PFSK-1 (cell line): ENCODE measurements around the gene FDXACB1.

Source experiments
- POLR2AphosphoS5 ChIP-seq: IDR thresholded peaks from 2 replicates; pipeline ENCODE4 v1.6.1; 2012; ENCODE audit warnings: low read depth, mild to moderate bottlenecking, control low read depth, low read length, moderate library complexity
- SIN3A ChIP-seq: IDR thresholded peaks from 2 replicates; pipeline ENCODE4 v1.6.1; 2012; ENCODE audit warnings: mild to moderate bottlenecking, low read length, moderate library complexity, borderline replicate concordance; ENCODE audit not compliant: insufficient read depth
- TF ChIP-seq, protein P1 (sequence below), 2 experiments: IDR thresholded peaks; 2 replicates each; pipeline versions ENCODE4 v1.6.1 to v1.8.0; 2011 to 2012; ENCODE audit warnings: low read depth in 2 of 2, low read length in 2 of 2, control low read depth in 1 of 2, inconsistent platforms in 1 of 2, mild to moderate bottlenecking in 1 of 2, moderate library complexity in 1 of 2; ENCODE audit not compliant: insufficient read depth in 1 of 2

DNA sequence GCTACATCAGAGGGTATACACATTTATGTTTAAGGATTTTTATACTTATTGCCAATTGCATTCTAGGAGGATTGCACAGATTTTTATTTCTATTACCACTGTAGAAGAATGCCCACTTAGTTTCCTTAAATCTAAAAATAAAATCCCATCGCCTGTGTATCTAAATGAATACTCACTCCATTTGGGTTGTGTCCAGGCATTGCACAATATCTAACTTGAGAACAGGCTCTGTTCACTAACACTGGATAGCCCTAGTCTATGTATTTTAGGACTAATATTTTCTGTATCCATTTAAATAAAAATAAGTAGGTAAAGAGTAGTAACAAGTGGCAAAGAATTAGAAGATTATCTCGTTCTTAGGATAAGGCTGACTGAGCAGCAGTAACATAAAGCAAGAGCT lies 43.8 kb upstream of the FDXACB1 start:
- TF ChIP-seq, protein P1, sequence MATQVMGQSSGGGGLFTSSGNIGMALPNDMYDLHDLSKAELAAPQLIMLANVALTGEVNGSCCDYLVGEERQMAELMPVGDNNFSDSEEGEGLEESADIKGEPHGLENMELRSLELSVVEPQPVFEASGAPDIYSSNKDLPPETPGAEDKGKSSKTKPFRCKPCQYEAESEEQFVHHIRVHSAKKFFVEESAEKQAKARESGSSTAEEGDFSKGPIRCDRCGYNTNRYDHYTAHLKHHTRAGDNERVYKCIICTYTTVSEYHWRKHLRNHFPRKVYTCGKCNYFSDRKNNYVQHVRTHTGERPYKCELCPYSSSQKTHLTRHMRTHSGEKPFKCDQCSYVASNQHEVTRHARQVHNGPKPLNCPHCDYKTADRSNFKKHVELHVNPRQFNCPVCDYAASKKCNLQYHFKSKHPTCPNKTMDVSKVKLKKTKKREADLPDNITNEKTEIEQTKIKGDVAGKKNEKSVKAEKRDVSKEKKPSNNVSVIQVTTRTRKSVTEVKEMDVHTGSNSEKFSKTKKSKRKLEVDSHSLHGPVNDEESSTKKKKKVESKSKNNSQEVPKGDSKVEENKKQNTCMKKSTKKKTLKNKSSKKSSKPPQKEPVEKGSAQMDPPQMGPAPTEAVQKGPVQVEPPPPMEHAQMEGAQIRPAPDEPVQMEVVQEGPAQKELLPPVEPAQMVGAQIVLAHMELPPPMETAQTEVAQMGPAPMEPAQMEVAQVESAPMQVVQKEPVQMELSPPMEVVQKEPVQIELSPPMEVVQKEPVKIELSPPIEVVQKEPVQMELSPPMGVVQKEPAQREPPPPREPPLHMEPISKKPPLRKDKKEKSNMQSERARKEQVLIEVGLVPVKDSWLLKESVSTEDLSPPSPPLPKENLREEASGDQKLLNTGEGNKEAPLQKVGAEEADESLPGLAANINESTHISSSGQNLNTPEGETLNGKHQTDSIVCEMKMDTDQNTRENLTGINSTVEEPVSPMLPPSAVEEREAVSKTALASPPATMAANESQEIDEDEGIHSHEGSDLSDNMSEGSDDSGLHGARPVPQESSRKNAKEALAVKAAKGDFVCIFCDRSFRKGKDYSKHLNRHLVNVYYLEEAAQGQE (IDR thresholded peaks at IDR 0.05; ENCODE audit: insufficient read depth in 1 of 2, low read depth in 2 of 2, low read length in 2 of 2), result no peak
- TF ChIP-seq POLR2AphosphoS5 (no peak), SIN3A (no peak)
